Measurements from ENCODE around the gene GABRA5.

- TF ChIP-seq CTCF (IDR thresholded peaks at IDR 0.05) (no peak), POLR2A (IDR thresholded peaks at IDR 0.05) (no peak)
Observed at GRCh38 chr15:26921433-26921832, 54.6 kb downstream of the GABRA5 start.

Measured in ovary (tissue), 3 donors.